Sigmoid colon (tissue), 7 donors: ENCODE measurements around the gene GTF3C5. TPM values are rescaled to one million over a fixed set of nuclear protein-coding genes. Genes with fewer than 3 reads are reported as not detected.

Experiments
- DNase-seq: peaks from one replicate; pipeline ENCODE4 v3.0.0-alpha.2; 2019
- H3K27ac ChIP-seq, 4 donors: fragments of 200-600 bp; sonication (generic); one replicate each; pipeline ENCODE4 v1.5.1; 2016 to 2019; ENCODE audit warnings: mild to moderate bottlenecking in 1 of 4
- H3K27me3 ChIP-seq, 3 donors: fragments of 200-600 bp; sonication (generic); one replicate each; pipeline ENCODE4 v1.5.1; 2019; ENCODE audit warnings: mild to moderate bottlenecking in 1 of 3
- H3K36me3 ChIP-seq, 4 donors: fragments of 200-600 bp; sonication (generic); one replicate each; pipeline ENCODE4 v1.5.1; 2016 to 2019
- H3K4me1 ChIP-seq, 4 donors: fragments of 200-600 bp; sonication (generic); one replicate each; pipeline ENCODE4 v1.5.1; 2017 to 2019
- H3K4me3 ChIP-seq, 4 donors: fragments of 200-600 bp; sonication (generic); one replicate each; pipeline ENCODE4 v1.5.1; 2017 to 2019; ENCODE audit warnings: mild to moderate bottlenecking in 2 of 4, moderate library complexity in 1 of 4
- H3K9me3 ChIP-seq, 4 donors: fragments of 200-600 bp in 3 of 4; sonication (generic) in 3 of 4; one replicate each; pipeline versions ENCODE4 v1.5.1 to v1.6.1; 2013 to 2019
- EP300 ChIP-seq, 4 donors: sonication (generic); formaldehyde crosslinking; IDR thresholded peaks; one replicate each; pipeline ENCODE4 v1.6.1; 2017; ENCODE audit warnings: antibody characterized with exemption in 4 of 4
- POLR2A ChIP-seq, 2 donors: fragments of 450-650 bp; IDR thresholded peaks; one replicate each; pipeline ENCODE4 v1.6.1; 2016; ENCODE audit warnings: antibody characterized with exemption in 2 of 2, mild to moderate bottlenecking in 2 of 2, moderate library complexity in 2 of 2
- POLR2AphosphoS5 ChIP-seq, 4 donors: sonication (generic); formaldehyde crosslinking; IDR thresholded peaks; one replicate each; pipeline ENCODE4 v1.6.1; 2017; ENCODE audit warnings: antibody characterized with exemption in 4 of 4
- WGBS, 2 donors: extraction: QIAGEN DNeasy Blood & Tissue Kit; methylation state at CpG; one replicate each; pipeline ENCODE4 v1.1.7; 2013; 5-methylcytosine and 5-hydroxymethylcytosine counted together
- intact Hi-C: fragments of 100-400 bp; cut with DNase I; formaldehyde crosslinking; loops from one replicate; pipeline ENCODE4 v1.15.1; 2023
- polyA plus RNA-seq, 3 donors: library from polyadenylated mRNA; stranded (reverse); fragments of 200-250 nt; gene quantifications; one replicate each; pipeline ENCODE4 v1.2.3, GENCODE V29; 2013
- total RNA-seq, 4 donors: library from RNA; depleted of rRNA; stranded (reverse); fragments of >200 nt; gene quantifications; one replicate each; pipeline ENCODE4 v1.1.0, GENCODE V29; 2016
- TF ChIP-seq, protein P1 (sequence below), 4 experiments: fragments of 450-650 bp in 3 of 4; fragments of 200-600 bp in 1 of 4; IDR thresholded peaks; one replicate each; pipeline ENCODE4 v1.5.1; 2016 to 2019; ENCODE audit warnings: antibody characterized with exemption in 4 of 4, mild to moderate bottlenecking in 3 of 4, moderate library complexity in 2 of 4
- donor health status: healthy with polysubstance abuse.
- donor health status: Bipolar disorder and iron deficiency.
- donor health status: healthy.

The GTF3C5 gene
- total and polyA plus RNA-seq, 7 donors = 25.8 to 52.7 (median 47.1) TPM

DNA sequence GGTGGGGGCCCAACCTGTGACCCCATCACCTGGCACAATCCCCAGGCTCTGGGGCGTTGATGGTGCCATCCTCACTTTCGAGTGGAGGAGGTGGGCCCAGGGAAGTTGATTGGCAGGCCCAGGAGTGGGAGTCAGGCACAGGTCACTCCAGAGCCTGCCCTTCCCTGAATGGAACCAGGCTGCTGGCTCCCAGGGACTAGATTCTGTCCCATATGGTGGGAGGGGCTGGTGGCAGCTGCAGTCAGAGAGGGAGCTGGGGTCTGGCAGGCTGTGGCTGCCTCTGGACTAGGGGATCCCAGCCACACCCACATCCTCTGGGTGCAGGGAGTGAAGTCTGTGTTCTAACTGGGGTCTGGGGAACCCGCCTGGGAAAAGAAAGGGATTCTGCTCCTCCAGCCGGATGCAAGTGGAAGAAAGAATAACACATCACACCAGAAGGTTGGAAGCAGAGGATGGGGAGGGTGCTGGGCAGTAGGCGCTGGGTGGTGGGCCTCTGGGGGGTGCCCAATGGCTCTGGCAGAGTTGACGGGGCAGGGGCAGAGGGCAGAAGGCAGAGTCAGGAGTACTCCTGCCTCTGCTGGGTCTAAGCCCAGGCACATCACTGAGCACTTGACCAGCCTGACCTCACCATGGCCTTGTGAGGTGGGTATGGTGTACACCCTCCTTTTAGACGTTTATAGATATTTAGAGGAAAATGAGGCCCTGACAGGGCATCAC lies 56.8 kb downstream of the GTF3C5 start:
- Histone ChIP-seq H3K9me3 (no peaks in the 10 kb centered on the region), H3K27ac (no peak overlapping the region)
- 78 to 83% methylated on average over 7 of the region's 7 CpGs for WGBS, 2 donors

DNA sequence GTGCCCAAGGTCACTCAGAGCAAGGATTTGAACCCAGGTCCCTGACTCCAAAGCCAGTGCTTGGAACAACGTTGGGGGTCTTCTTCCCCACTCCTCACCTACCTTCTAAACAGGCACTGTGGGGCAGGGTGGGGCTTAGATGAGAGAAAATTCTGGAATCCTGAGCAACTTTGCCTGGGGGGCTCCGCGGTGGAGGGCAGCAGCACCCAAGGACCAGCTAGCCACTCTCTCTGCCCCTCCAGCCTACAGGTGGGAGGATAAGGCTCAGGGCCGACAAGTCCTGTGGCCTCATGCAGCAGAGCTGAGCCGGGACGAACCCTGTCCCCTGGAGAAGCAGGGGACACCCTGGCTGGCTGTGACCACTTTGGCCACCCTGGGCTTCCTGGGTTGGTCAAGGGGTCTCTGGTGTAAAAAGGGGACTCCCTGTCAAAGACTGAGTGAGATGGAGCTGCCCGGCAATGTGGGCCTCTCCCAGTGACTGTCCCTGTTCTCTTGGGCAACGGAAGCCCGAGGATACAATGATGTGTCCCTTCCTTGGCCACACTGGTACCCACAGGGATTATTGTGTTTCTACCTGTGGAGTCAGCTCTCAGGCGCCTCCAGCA lies 57.5 kb downstream of the GTF3C5 start:
- no peaks in the 10 kb centered on the region for H3K4me1 ChIP-seq
- WGBS, 2 donors = 92 to 95% methylated on average over 10 of the region's 10 CpGs
- H3K27ac ChIP-seq = no peak overlapping the region
- no peak overlapping the region for H3K4me3 ChIP-seq
- H3K9me3 ChIP-seq = no peaks in the 10 kb centered on the region
- no peak for DNase-seq
- H3K36me3 ChIP-seq = no peaks in the 10 kb centered on the region
- H3K27me3 ChIP-seq = no peaks in the 10 kb centered on the region
- TF ChIP-seq EP300 (IDR thresholded peaks at IDR 0.05) (no peak), POLR2A (IDR thresholded peaks at IDR 0.05) (no peak), POLR2AphosphoS5 (IDR thresholded peaks at IDR 0.05) (no peak)
- TF ChIP-seq, protein P1, sequence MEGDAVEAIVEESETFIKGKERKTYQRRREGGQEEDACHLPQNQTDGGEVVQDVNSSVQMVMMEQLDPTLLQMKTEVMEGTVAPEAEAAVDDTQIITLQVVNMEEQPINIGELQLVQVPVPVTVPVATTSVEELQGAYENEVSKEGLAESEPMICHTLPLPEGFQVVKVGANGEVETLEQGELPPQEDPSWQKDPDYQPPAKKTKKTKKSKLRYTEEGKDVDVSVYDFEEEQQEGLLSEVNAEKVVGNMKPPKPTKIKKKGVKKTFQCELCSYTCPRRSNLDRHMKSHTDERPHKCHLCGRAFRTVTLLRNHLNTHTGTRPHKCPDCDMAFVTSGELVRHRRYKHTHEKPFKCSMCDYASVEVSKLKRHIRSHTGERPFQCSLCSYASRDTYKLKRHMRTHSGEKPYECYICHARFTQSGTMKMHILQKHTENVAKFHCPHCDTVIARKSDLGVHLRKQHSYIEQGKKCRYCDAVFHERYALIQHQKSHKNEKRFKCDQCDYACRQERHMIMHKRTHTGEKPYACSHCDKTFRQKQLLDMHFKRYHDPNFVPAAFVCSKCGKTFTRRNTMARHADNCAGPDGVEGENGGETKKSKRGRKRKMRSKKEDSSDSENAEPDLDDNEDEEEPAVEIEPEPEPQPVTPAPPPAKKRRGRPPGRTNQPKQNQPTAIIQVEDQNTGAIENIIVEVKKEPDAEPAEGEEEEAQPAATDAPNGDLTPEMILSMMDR (IDR thresholded peaks at IDR 0.05) = no peak
- intact Hi-C loops = no loop called here

More for the DNA sequence above, 56.8 kb downstream of the GTF3C5 start:
- Histone ChIP-seq H3K36me3 (no peaks in the 10 kb centered on the region), H3K4me3 (no peak overlapping the region), H3K27me3 (no peaks in the 10 kb centered on the region), H3K4me1 (no peaks in the 10 kb centered on the region)
- intact Hi-C loops = no loop called here
- no peak for DNase-seq
- TF ChIP-seq, protein P1 (IDR thresholded peaks at IDR 0.05) = no peak
- TF ChIP-seq POLR2A (IDR thresholded peaks at IDR 0.05) (no peak), EP300 (IDR thresholded peaks at IDR 0.05) (no peak), POLR2AphosphoS5 (IDR thresholded peaks at IDR 0.05) (no peak)

DNA sequence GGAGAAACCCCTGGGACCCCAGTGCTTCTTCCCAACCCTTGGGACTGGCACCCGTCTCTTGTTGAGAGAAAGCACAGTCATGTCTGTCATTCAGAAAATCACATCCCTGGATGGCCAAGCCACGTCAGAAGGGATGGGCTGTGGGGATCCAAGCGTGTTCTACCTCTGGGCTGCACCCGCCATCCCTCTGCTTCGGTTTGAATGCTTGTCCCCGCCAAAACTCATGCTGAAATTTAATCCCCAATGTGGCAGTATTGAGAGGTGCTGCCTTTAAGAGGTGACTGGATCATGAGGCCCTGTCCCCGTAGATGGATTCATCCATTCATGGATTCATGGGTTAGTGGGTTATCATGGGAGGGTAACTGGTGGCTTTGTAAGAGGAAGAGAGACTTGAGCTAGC lies 58.0 kb downstream of the GTF3C5 start:
- TF ChIP-seq POLR2A (IDR thresholded peaks at IDR 0.05) = no peak
- intact Hi-C loops = no loop called here
- H3K36me3 ChIP-seq = no peaks in the 10 kb centered on the region
- H3K27ac ChIP-seq = no peak overlapping the region
- no peak for DNase-seq
- 95 to 96% methylated on average over 7 of the region's 7 CpGs for WGBS, 2 donors
- H3K4me3 ChIP-seq = no peak overlapping the region
- H3K9me3 ChIP-seq = no peaks in the 10 kb centered on the region
- H3K27me3 ChIP-seq = no peaks in the 10 kb centered on the region
- no peaks in the 10 kb centered on the region for H3K4me1 ChIP-seq

DNA sequence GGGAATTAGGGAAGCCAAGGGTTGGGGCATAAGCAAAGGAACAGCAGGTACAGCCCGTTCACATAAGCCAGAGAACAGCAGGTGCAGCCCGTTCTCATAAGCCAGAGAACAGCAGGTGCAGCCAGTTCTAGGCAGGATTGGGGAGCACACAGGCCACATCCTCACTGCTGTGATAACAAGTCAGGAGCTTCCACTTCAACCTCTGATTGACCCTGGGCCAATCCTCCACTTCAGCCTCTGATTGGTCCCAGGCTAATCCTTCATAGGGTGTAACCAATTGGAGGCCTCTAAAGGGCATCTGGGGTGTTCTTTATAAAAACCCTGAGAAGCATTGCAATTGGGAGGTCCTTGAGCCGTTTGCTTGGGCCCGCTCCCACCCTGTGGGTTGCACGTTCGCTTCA lies 58.5 kb downstream of the GTF3C5 start:
- Histone ChIP-seq H3K4me1 (no peaks in the 10 kb centered on the region), H3K36me3 (no peaks in the 10 kb centered on the region), H3K27ac (no peak overlapping the region), H3K9me3 (no peaks in the 10 kb centered on the region), H3K4me3 (no peak overlapping the region), H3K27me3 (no peaks in the 10 kb centered on the region)
- intact Hi-C loops = no loop called here
- 77 to 79% methylated on average over 6 of the region's 6 CpGs for WGBS, 2 donors
- TF ChIP-seq, protein P1 (IDR thresholded peaks at IDR 0.05) = no peak
- TF ChIP-seq EP300 (IDR thresholded peaks at IDR 0.05) (no peak), POLR2A (IDR thresholded peaks at IDR 0.05) (no peak), POLR2AphosphoS5 (IDR thresholded peaks at IDR 0.05) (no peak)
- DNase-seq = no peak

DNA sequence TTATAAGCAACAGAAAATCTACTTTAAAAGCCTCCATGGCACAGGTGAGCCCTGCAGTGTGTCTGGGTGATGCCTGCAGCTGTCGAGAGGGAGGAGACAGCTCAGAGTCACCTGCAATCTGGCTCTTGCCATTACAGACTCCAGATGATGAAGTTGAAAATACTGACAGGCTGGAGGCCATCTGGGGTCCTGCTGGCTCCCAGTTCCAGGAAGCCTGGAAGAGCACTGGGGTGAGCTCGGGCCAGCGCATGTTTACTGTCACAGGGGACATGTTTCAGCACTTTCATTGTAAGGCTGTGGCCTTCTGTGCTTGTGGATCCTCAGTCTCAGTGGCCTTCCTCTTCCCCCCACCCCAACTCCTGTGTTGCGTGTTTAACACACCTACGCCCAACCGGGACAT lies 59.4 kb downstream of the GTF3C5 start:
- 67 to 89% methylated on average over 6 of the region's 6 CpGs for WGBS, 2 donors
- Histone ChIP-seq H3K4me1 (no peaks in the 10 kb centered on the region), H3K27me3 (no peaks in the 10 kb centered on the region), H3K36me3 (no peaks in the 10 kb centered on the region), H3K27ac (no peak overlapping the region), H3K4me3 (no peak overlapping the region), H3K9me3 (no peaks in the 10 kb centered on the region)
- TF ChIP-seq POLR2AphosphoS5 (IDR thresholded peaks at IDR 0.05) = peak in 1 of 4 donors; percentile 9
- TF ChIP-seq, protein P1 (IDR thresholded peaks at IDR 0.05) = no peak
- TF ChIP-seq POLR2A (IDR thresholded peaks at IDR 0.05) = no peak
- no peak for TF ChIP-seq EP300 (IDR thresholded peaks at IDR 0.05)
- no peak for DNase-seq
- intact Hi-C loops = loop anchor here (5.0 kb wide), 1 partner anchor 33 kb away; no protein-coding TSS in a partner anchor
